ENCODE data around the gene RNF150. TPM values are rescaled to one million over a fixed set of nuclear protein-coding genes. Genes with fewer than 3 reads are reported as not detected.

RNF150 gene
- total RNA-seq, 1 donor from 2014 or later, result not detected

DNA sequence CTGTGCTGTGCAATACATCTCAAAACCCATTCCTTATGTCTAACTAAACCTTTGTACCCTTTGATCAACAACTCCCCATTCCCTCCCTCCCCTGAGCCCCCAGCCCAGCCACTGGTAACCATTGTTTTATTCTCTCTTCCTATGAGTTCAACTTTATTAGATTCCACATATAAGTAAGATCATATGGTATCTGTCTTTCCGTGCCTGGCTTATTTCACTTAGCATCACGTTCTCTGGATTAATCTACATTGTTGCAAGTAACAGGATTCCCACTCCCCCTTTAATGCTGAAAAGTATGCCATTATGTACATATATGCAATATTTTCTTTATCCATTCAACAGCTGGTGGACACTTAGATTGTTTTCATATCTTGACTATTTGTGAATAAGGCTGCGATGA, 119.4 kb downstream of the RNF150 start:
- intact Hi-C loops (cut with micrococcal nuclease), result no loop called here
- Mint-ChIP-seq H3K4me3 (no peak overlapping the region), H3K36me3 (ENCODE audit: low read depth) (no peaks in the 10 kb centered on the region), H3K4me1 (no peaks in the 10 kb centered on the region), H3K27ac (no peak overlapping the region), H3K27me3 (no peaks in the 10 kb centered on the region), H3K9me3 (no peaks in the 10 kb centered on the region)
- TF ChIP-seq, protein P1, sequence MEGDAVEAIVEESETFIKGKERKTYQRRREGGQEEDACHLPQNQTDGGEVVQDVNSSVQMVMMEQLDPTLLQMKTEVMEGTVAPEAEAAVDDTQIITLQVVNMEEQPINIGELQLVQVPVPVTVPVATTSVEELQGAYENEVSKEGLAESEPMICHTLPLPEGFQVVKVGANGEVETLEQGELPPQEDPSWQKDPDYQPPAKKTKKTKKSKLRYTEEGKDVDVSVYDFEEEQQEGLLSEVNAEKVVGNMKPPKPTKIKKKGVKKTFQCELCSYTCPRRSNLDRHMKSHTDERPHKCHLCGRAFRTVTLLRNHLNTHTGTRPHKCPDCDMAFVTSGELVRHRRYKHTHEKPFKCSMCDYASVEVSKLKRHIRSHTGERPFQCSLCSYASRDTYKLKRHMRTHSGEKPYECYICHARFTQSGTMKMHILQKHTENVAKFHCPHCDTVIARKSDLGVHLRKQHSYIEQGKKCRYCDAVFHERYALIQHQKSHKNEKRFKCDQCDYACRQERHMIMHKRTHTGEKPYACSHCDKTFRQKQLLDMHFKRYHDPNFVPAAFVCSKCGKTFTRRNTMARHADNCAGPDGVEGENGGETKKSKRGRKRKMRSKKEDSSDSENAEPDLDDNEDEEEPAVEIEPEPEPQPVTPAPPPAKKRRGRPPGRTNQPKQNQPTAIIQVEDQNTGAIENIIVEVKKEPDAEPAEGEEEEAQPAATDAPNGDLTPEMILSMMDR (IDR thresholded peaks at IDR 0.05), result no peak
- ChIA-PET POLR2A (no interaction called here), CTCF (no interaction called here)
- DNase-seq (no peak), ATAC-seq (ENCODE audit: low read depth) (no peak)

DNA sequence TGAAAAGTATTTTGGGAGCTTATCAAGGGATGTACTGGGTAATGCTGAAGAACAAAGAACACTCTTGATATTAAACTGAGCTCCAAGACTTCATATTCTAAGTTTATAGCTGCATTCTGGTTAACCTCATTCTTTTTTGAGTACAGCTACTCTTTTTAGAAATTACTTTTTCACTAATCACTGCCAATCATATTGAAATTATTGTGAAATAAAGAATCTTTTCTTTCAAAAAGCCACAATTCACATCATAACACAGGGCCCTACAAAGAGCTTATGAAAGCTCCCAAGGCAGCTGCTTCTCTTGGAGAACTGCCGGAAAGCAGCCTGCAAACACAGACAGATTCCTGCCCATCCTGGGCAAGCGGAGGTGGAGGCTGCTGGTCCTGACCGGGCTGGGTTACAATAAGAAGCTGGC, 121.4 kb downstream of the RNF150 start:
- POLR2A ChIA-PET, result no interaction called here
- no peak overlapping the region for H3K4me3 Mint-ChIP-seq

DNA sequence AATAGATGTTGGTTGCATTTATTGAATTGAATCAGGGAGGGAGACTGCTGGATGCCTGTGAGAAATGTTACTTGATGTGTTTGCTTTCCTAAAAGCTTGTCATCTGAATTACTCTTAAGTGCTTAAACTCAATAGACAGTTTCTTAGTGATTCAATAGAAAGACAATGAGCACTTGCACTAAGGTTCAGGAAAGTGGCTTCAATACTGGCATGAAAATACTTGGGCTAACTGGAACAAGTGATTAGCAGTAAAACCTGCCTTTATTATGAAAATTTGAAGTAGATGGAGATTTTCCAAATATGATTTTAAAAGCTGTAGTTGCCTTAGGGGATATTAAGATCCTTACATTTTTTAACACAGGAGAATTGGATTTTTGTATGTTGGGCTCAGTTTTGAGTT, 123.3 kb downstream of the RNF150 start:
- intact Hi-C loops (cut with micrococcal nuclease), result no loop called here
- DNase-seq (no peak), ATAC-seq (ENCODE audit: low read depth) (no peak)
- peaks cover 2% of the 10 kb centered on the region for H3K27me3 Mint-ChIP-seq
- H3K4me3 Mint-ChIP-seq, result no peak overlapping the region
- TF ChIP-seq, protein P1 (IDR thresholded peaks at IDR 0.05), result no peak
- H3K27ac Mint-ChIP-seq, result no peak overlapping the region
- no peaks in the 10 kb centered on the region for H3K4me1 Mint-ChIP-seq
- CTCF ChIA-PET, result no interaction called here
- H3K9me3 Mint-ChIP-seq, result no peaks in the 10 kb centered on the region
- POLR2A ChIA-PET, result no interaction called here
- no peaks in the 10 kb centered on the region for H3K36me3 Mint-ChIP-seq (ENCODE audit: low read depth)

More for the DNA sequence above, 121.4 kb downstream of the RNF150 start:
- H3K4me1 Mint-ChIP-seq, result no peaks in the 10 kb centered on the region
- H3K27ac Mint-ChIP-seq, result no peak overlapping the region
- no peaks in the 10 kb centered on the region for H3K27me3 Mint-ChIP-seq
- CTCF ChIA-PET, result no interaction called here
- no peak for DNase-seq
- TF ChIP-seq, protein P1 (IDR thresholded peaks at IDR 0.05), result no peak
- intact Hi-C loops (cut with micrococcal nuclease), result no loop called here
- H3K36me3 Mint-ChIP-seq (ENCODE audit: low read depth), result no peaks in the 10 kb centered on the region
- ATAC-seq (ENCODE audit: low read depth), result no peak
- H3K9me3 Mint-ChIP-seq, result no peaks in the 10 kb centered on the region

DNA sequence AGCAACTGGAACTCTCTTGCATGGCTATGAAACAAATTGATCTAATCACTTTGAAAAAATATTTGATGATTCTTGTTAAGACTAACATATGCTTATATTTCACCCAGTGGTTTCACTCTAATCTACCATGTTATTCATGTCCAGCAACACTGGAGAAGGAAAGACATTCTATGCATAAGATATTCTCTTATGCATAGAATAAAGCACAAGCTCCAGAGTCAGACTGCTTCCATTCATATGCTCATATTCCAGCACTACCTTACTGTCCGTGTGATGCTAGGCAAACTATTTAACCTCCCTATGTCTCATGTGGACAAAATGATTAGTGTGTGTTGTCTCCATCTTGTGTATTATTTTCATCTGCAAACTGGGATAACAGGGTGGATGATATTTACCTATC, 124.1 kb downstream of the RNF150 start:
- H3K27ac Mint-ChIP-seq, result no peak overlapping the region
- H3K36me3 Mint-ChIP-seq (ENCODE audit: low read depth), result no peaks in the 10 kb centered on the region
- TF ChIP-seq, protein P1 (IDR thresholded peaks at IDR 0.05), result no peak
- peaks cover 2% of the 10 kb centered on the region for H3K27me3 Mint-ChIP-seq
- H3K4me1 Mint-ChIP-seq, result no peaks in the 10 kb centered on the region
- POLR2A ChIA-PET, result no interaction called here
- H3K9me3 Mint-ChIP-seq, result no peaks in the 10 kb centered on the region
- no peak overlapping the region for H3K4me3 Mint-ChIP-seq
- no peak for DNase-seq
- intact Hi-C loops (cut with micrococcal nuclease), result no loop called here
- CTCF ChIA-PET, result no interaction called here
- no peak for ATAC-seq (ENCODE audit: low read depth)

DNA sequence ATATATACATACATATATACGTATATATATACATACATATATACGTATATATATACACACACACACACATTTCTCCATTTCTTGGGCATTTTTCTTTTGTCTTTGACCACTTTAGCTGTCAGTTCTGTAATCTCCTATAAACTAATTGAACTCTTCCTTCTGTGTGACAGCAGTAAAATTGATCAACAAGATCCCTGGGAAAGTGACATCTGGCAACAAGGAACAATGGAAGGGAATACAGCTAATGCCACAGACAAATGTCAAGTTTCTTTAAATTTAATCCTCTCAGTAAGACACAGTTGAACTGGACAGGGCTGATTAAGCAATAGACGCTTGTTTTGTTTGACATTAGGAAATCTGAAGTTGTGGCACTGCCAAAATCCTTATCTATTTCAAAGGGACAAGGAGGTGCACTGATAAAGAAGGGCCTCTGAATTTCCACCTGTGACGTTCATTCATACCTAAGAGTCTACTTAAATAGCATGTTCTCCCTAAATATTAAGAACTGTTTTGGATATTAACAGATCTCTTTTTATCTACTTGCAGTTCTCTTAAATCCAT, 126.9 kb downstream of the RNF150 start:
- no peak for ATAC-seq (ENCODE audit: low read depth)
- Mint-ChIP-seq H3K36me3 (ENCODE audit: low read depth) (no peaks in the 10 kb centered on the region), H3K27me3 (peaks cover 2% of the 10 kb centered on the region), H3K9me3 (no peaks in the 10 kb centered on the region), H3K4me3 (no peak overlapping the region), H3K27ac (no peak overlapping the region), H3K4me1 (no peaks in the 10 kb centered on the region)
- ChIA-PET POLR2A (no interaction called here), CTCF (no interaction called here)
- TF ChIP-seq, protein P1 (IDR thresholded peaks at IDR 0.05), result no peak
- no peak for DNase-seq
- intact Hi-C loops (cut with micrococcal nuclease), result no loop called here

Data from activated B cell treated with CpG ODN at 0.5 μM for 24 hours (primary cell).